ENCODE results near the gene SCIN. TPM values are rescaled to one million over a fixed set of nuclear protein-coding genes. Genes with fewer than 3 reads are reported as not detected.
A peak's percentile ranks its signal among the peaks of the same experiment; 100 is the strongest.
"Not testable (repeated sequence)": the region's sequence is repeated elsewhere in the genome, so short reads cannot be mapped to it uniquely, and the experiment has no call there.

The SCIN gene
- total RNA-seq (2014; rRNA removed; shearing (Covaris generic)), result not detected in 2 replicates
- polyA plus RNA-seq (2014; cell fraction: nucleus; rRNA removed), result 0.02 and 0.81 TPM in 2 replicates

DNA sequence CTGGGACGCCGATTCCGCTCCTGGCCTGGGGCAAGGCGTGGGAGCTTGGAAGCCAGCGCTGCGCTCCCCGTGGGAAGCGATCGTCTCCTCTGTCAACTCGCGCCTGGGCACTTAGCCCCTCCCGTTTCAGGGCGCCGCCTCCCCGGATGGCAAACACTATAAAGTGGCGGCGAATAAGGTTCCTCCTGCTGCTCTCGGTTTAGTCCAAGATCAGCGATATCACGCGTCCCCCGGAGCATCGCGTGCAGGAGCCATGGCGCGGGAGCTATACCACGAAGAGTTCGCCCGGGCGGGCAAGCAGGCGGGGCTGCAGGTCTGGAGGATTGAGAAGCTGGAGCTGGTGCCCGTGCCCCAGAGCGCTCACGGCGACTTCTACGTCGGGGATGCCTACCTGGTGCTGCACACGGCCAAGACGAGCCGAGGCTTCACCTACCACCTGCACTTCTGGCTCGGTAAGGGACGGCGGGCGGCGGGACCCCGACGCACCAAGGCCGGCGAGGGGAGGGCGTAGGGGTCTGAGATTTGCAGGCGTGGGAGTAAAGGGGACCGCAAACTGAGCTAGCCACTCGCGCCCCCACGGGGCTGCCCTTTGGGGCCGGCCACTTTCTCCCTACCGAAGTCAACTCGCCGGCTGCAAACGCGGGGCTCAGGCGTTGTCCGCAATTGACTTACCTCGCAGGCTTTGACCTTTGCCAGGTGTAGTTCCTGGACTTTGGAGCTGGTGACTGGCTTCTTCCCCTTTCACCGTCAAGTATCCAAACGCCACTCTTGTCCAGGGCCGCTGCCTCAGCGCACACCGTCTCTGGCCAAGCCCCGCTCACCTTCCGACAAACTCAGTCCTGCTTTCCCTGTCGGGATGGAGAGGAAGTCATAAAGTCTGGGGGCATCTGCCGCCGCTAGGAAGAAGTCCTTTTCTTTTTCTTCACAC is at the start of gene SCIN:
Gene SCIN, plus strand, starts transcription at position 187 of the 928 bp plus-strand sequence. Its CDS starts 67 bp downstream, at position 254.
- peak; percentile 34 for DNase-seq (ENCODE audit: extremely low read depth, low read depth)

- peak; percentile 45 for DNase-seq (ENCODE audit: extremely low read depth, low read depth)
These were observed 45.6 kb upstream of the SCIN start for GRCh38 chr7:12524794-12525386.

DNA sequence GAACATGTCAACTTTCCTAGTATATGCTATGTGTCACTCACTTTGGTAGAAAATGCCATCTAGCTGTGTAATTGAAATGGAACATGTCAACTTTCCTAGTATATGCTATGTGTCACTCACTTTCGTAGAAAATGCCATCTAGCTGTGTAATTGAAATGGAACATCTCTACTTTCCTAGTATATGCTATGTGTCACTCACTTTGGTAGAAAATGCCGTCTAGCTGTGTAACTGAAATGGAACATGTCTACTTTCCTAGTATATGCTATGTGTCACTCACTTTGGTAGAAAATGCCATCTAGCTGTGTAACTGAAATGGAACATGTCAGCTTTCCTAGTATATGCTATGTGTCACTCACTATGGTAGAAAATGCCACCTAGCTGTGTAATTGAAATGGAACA is 43.8 kb upstream of the SCIN start:
- not testable (repeated sequence) for DNase-seq (ENCODE audit: extremely low read depth, low read depth)

- not testable (repeated sequence) for DNase-seq (ENCODE audit: extremely low read depth, low read depth)
These were observed 42.9 kb upstream of the SCIN start for GRCh38 chr7:12527670-12528069.

DNA sequence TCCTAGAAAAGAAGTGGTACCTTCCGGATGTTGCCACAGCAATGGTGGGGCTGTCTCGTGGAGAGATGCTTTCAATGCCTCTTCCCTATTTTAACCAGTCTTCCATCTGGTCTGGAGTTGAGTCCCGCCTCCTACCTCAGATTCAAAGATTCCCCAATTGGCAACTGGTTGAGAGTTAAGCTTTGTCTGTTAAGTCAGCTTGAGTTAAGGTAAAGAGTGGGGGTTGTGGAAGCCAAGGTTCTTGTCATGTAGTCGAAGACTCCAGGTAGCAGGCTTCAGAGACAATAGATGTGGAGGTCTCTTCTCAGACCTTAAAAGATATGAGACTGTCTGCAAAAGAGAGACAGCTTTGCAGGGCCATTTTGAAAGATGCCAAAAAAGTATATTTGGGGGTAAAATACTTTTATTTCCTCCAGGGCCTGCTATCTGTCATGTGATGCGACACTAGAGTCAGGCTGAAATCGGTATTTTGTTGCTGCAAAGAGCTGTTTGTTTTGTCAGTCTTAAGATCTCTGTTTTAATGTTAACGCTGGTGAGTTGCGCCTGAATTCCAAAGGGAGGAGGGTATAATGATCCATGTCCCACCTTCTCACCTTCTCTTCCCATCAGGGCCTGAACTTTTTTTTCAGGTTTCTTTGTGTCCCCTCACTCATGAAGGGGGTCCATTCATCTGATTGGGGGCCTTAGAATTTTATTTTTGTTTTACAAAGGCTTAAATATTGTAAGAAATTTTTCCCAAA is 40.4 kb upstream of the SCIN start:
- DNase-seq (ENCODE audit: extremely low read depth, low read depth), result no peak

DNA sequence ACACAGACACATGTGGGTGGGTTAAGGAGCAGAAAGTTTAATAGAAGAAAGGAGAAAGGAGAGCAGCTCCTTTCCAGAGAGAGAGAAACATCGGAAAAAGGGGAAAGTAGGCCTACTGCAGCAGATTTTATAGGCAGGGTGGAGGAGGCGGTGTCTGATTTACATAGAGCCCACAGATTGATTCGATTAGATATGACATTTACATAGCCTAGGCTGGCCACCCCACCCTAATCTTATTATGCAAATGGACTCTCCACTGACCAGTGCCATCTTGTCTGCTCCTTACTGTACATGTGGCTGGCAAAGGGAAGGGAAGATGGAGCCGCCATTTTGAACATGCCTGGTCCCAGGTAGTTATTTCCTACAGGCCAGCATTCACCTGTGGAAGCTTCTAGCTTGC is 38.7 kb upstream of the SCIN start:
- no peak for DNase-seq (ENCODE audit: extremely low read depth, low read depth)

- DNase-seq (ENCODE audit: extremely low read depth, low read depth), result no peak
These were observed 36.5 kb upstream of the SCIN start for GRCh38 chr7:12534046-12534445.

DNA sequence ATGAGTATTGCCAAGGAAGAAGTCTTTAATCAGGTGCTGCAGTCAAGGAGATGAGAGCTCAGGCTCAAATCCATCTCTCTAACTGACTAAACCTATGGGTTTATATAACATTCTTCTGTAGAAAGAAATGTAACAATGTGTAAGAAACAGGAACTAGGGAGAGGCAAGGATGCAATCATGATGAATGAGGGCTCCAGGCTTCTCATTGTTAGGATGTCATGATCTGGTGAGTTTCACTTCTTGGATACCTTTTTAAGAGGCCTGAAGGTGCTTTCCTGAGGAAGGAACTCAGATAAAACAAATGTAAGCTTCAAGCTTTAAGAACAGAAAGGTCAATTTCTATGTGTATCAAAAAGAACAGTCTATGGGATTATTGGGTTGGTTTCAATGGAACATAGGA is 30.8 kb upstream of the SCIN start:
- no peak for DNase-seq (ENCODE audit: extremely low read depth, low read depth)

DNA sequence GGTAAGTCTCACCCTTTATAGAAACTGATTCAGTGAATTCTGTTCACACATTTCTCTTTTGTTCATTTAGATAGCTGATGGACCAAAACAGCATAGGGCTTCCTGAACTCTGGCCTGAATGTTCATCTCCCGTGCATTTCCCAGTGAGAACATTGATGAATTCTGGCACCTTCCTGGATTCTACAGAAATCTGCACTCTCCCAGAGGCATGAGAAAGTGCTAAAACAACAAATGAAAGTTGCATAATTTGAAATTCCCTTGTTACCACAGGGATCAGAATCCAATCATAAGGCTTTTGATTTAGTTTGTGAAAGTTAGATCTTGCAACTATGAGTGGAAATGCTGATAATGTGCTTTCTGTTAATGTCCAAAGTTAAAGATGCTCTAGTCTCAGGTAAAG is 29.7 kb upstream of the SCIN start:
- DNase-seq (ENCODE audit: extremely low read depth, low read depth), result no peak

- no peak for DNase-seq (ENCODE audit: extremely low read depth, low read depth)
These were observed 26.9 kb upstream of the SCIN start for GRCh38 chr7:12543586-12543985.

- DNase-seq (ENCODE audit: extremely low read depth, low read depth), result no peak
These were observed 21.4 kb upstream of the SCIN start for GRCh38 chr7:12549106-12549505.

DNA sequence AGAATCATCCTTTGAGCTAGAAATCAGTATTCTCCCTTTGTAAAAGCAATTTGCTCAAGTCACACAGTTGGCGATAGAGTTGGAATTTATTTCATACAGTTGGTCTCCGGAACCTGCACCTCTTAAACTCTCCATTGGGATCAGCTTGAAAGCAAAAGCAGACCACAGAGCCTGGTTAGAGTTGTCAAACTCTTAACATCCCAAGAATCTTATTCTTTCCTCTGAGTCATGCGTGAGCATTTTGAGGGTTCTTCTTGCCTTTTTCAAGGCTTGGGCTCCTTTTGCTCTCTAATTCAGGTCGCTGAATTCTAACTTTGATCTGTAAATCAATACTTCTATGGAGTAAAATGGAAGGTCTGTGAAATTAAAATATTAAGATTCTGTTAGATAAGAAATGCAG is 19.6 kb upstream of the SCIN start:
- DNase-seq (ENCODE audit: extremely low read depth, low read depth), result no peak

- no peak for DNase-seq (ENCODE audit: extremely low read depth, low read depth)
These were observed 17.6 kb upstream of the SCIN start for GRCh38 chr7:12552876-12553275.

GRCh38 chr7:12553416-12553815 is 17.1 kb upstream of the SCIN start:
- DNase-seq (ENCODE audit: extremely low read depth, low read depth), result no peak

DNA sequence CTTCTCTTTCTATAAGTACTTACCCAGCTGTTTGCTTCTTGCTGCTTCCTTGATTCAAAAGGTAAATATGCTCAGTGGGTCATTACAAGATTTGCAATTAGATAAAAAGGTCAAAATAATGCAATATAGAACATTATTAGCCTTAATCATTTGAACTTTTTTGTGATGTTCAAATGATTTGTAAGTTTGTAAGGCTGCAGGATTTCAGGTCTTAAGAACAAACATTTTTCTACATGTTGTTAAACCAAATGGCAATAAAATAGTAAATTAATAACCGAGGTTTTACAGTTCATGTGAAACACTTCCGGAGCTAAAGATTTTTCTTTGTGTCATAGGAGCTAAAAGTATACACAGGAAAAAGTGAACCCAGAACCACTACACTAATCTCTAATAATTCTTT is 16.2 kb upstream of the SCIN start:
- DNase-seq (ENCODE audit: extremely low read depth, low read depth), result no peak

DNA sequence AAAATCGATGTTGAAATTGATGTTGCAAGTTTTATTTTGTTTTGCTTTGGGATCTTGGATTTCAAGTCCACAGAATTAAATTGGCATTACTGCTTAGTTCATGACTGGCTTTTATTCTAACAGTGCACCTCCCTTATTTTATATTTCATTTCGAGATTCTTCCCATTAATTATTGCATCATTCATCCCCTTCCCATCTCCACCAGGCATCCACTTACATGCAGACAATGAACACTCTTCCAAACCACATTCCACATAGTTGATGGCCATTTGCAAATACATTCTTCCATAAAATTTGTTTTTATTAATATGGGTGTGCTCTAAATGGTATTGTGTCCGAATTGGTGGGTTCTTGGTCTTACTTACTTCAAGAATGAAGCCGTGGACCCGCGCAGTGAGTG is 15.6 kb upstream of the SCIN start:
- no peak for DNase-seq (ENCODE audit: extremely low read depth, low read depth)

GRCh38 chr7:12555695-12556094 is 14.8 kb upstream of the SCIN start:
- not testable (repeated sequence) for DNase-seq (ENCODE audit: extremely low read depth, low read depth)

- DNase-seq (ENCODE audit: extremely low read depth, low read depth), result not testable (repeated sequence)
These were observed 14.3 kb upstream of the SCIN start for GRCh38 chr7:12556139-12556792.

- DNase-seq (ENCODE audit: extremely low read depth, low read depth), result no peak
These were observed 13.2 kb upstream of the SCIN start for GRCh38 chr7:12557282-12557681.

DNA sequence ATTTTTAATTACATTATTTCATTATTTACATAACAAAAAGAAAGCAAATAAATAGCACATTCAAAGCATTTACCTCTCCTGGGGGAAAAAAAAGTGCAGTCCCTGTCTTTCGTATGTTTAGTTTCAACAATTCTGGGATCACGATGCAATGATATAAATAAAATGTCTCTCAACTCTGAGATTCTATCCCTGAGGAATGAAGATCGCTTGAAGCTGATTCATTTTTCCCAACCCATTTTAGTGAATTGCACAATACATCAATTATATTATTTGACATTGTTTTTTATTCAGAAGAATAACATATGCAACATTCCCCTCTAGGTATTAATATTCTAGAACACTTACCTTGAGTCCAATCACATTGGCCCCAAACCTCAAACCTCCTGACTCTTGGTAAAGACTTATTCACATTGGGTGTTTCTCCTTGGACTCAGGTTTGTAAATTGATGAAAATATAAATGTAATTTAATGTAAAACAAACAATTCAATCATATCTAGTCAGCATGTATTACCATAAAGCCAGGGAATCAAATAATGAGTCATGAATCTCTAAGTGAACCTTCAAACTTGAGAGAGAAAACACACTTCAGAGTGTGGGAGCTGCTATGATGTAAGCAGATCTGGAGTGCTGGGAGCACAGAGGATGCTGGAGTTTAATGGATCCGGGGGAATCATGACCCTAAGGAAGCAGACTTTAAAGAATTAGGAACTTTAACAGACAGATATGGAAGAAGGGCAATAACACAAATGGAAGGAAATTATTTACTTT is 5.3 kb upstream of the SCIN start:
- no peak for DNase-seq (ENCODE audit: extremely low read depth, low read depth)
